Measurements from ENCODE around the gene RAB10. TPM values are rescaled to one million over a fixed set of nuclear protein-coding genes. Genes with fewer than 3 reads are reported as not detected.
A peak's percentile ranks its signal among the peaks of the same experiment; 100 is the strongest.

Gene RAB10
- total RNA-seq, 1 experiment from 2014 or later = 67.9 TPM

GRCh38 chr2:26035090-26035743 lies 1.3 kb downstream of the RAB10 start:
- no peaks in the 10 kb centered on the region for H3K9me2 ChIP-seq (replicated peaks; ENCODE audit: insufficient read depth, low read length)
- H3K9me3 ChIP-seq (ENCODE audit: low read length) = no peaks in the 10 kb centered on the region
- H4K20me1 ChIP-seq (ENCODE audit: insufficient read depth, low read depth, low read length) = peaks cover 38% of the 10 kb centered on the region
- H3K9ac ChIP-seq (ENCODE audit: low read length) = peak overlapping the region; percentile 92
- peak overlapping the region; percentile 90 for H3K4me3 ChIP-seq (ENCODE audit: low read length)
- H3K4me2 ChIP-seq (ENCODE audit: low read depth, low read length, poor library complexity, severe bottlenecking) = peak overlapping the region; percentile 94
- H3K4me1 ChIP-seq (ENCODE audit: low read length) = peaks cover 33% of the 10 kb centered on the region
- H2AFZ ChIP-seq (ENCODE audit: low read length) = no peak overlapping the region
- H3K79me2 ChIP-seq (ENCODE audit: low read length) = peaks cover 63% of the 10 kb centered on the region
- peak; percentile 58 for DNase-seq
- no peaks in the 10 kb centered on the region for H3K27me3 ChIP-seq (ENCODE audit: low read length)
- peaks cover 12% of the 10 kb centered on the region for H3K36me3 ChIP-seq (ENCODE audit: insufficient read depth, low read length)
- 0 out of 2 replicates have a peak overlapping the region, but pooled peaks have one; percentile 67 for H3K27ac ChIP-seq (ENCODE audit: low read length)

GRCh38 chr2:26039603-26040323 lies 5.9 kb downstream of the RAB10 start:
- H3K79me2 ChIP-seq (ENCODE audit: low read length) = peaks cover 100% of the 10 kb centered on the region
- no peaks in the 10 kb centered on the region for H3K9me3 ChIP-seq (ENCODE audit: low read length)
- H3K4me2 ChIP-seq (ENCODE audit: low read depth, low read length, poor library complexity, severe bottlenecking) = no peak overlapping the region
- H3K36me3 ChIP-seq (ENCODE audit: insufficient read depth, low read length) = peaks cover 14% of the 10 kb centered on the region
- H3K9me2 ChIP-seq (replicated peaks; ENCODE audit: insufficient read depth, low read length) = no peaks in the 10 kb centered on the region
- peaks cover 57% of the 10 kb centered on the region for H4K20me1 ChIP-seq (ENCODE audit: insufficient read depth, low read depth, low read length)
- H3K4me3 ChIP-seq (ENCODE audit: low read length) = no peak overlapping the region
- H3K4me1 ChIP-seq (ENCODE audit: low read length) = peaks cover 16% of the 10 kb centered on the region
- DNase-seq = peak; percentile 11
- no peak overlapping the region for H2AFZ ChIP-seq (ENCODE audit: low read length)
- H3K9ac ChIP-seq (ENCODE audit: low read length) = no peak overlapping the region
- no peaks in the 10 kb centered on the region for H3K27me3 ChIP-seq (ENCODE audit: low read length)
- H3K27ac ChIP-seq (ENCODE audit: low read length) = no peak overlapping the region

GRCh38 chr2:26043109-26043508 lies 9.2 kb downstream of the RAB10 start:
- Histone ChIP-seq H3K4me2 (ENCODE audit: low read depth, low read length, poor library complexity, severe bottlenecking) (no peak overlapping the region), H3K36me3 (ENCODE audit: insufficient read depth, low read length) (peaks cover 11% of the 10 kb centered on the region), H3K79me2 (ENCODE audit: low read length) (peaks cover 100% of the 10 kb centered on the region), H3K9me2 (replicated peaks; ENCODE audit: insufficient read depth, low read length) (no peaks in the 10 kb centered on the region), H3K9me3 (ENCODE audit: low read length) (no peaks in the 10 kb centered on the region), H2AFZ (ENCODE audit: low read length) (no peak overlapping the region), H3K4me1 (ENCODE audit: low read length) (peaks cover 3% of the 10 kb centered on the region), H3K4me3 (ENCODE audit: low read length) (no peak overlapping the region), H3K27me3 (ENCODE audit: low read length) (no peaks in the 10 kb centered on the region), H3K27ac (ENCODE audit: low read length) (no peak overlapping the region), H4K20me1 (ENCODE audit: insufficient read depth, low read depth, low read length) (peaks cover 44% of the 10 kb centered on the region), H3K9ac (ENCODE audit: low read length) (no peak overlapping the region)
- no peak for DNase-seq

GRCh38 chr2:26043862-26044696 lies 10.2 kb downstream of the RAB10 start:
- no peak overlapping the region for H3K4me3 ChIP-seq (ENCODE audit: low read length)
- H2AFZ ChIP-seq (ENCODE audit: low read length) = no peak overlapping the region
- H3K79me2 ChIP-seq (ENCODE audit: low read length) = peaks cover 100% of the 10 kb centered on the region
- DNase-seq = no peak
- peaks cover 11% of the 10 kb centered on the region for H3K36me3 ChIP-seq (ENCODE audit: insufficient read depth, low read length)
- no peaks in the 10 kb centered on the region for H3K9me2 ChIP-seq (replicated peaks; ENCODE audit: insufficient read depth, low read length)
- no peaks in the 10 kb centered on the region for H3K27me3 ChIP-seq (ENCODE audit: low read length)
- H3K4me2 ChIP-seq (ENCODE audit: low read depth, low read length, poor library complexity, severe bottlenecking) = no peak overlapping the region
- peaks cover 5% of the 10 kb centered on the region for H3K4me1 ChIP-seq (ENCODE audit: low read length)
- peaks cover 53% of the 10 kb centered on the region for H4K20me1 ChIP-seq (ENCODE audit: insufficient read depth, low read depth, low read length)
- no peak overlapping the region for H3K27ac ChIP-seq (ENCODE audit: low read length)
- H3K9ac ChIP-seq (ENCODE audit: low read length) = no peak overlapping the region
- no peaks in the 10 kb centered on the region for H3K9me3 ChIP-seq (ENCODE audit: low read length)

- H3K9me3 ChIP-seq (ENCODE audit: low read length) = no peaks in the 10 kb centered on the region
- H2AFZ ChIP-seq (ENCODE audit: low read length) = no peak overlapping the region
- H3K4me3 ChIP-seq (ENCODE audit: low read length) = no peak overlapping the region
- peaks cover 12% of the 10 kb centered on the region for H3K4me1 ChIP-seq (ENCODE audit: low read length)
- H3K9ac ChIP-seq (ENCODE audit: low read length) = no peak overlapping the region
- H3K9me2 ChIP-seq (replicated peaks; ENCODE audit: insufficient read depth, low read length) = no peaks in the 10 kb centered on the region
- DNase-seq = no peak
- no peaks in the 10 kb centered on the region for H3K27me3 ChIP-seq (ENCODE audit: low read length)
- no peak overlapping the region for H3K27ac ChIP-seq (ENCODE audit: low read length)
- H3K79me2 ChIP-seq (ENCODE audit: low read length) = peaks cover 100% of the 10 kb centered on the region
- no peak overlapping the region for H3K4me2 ChIP-seq (ENCODE audit: low read depth, low read length, poor library complexity, severe bottlenecking)
- H3K36me3 ChIP-seq (ENCODE audit: insufficient read depth, low read length) = 0 out of 2 replicates have a peak, but pooled peaks cover 4% of the 10 kb centered on the region
- peaks cover 43% of the 10 kb centered on the region for H4K20me1 ChIP-seq (ENCODE audit: insufficient read depth, low read depth, low read length)
Measured at GRCh38 chr2:26048791-26049190, 14.9 kb downstream of the RAB10 start.

- no peaks in the 10 kb centered on the region for H3K9me3 ChIP-seq (ENCODE audit: low read length)
- H3K36me3 ChIP-seq (ENCODE audit: insufficient read depth, low read length) = 0 out of 2 replicates have a peak, but pooled peaks cover 4% of the 10 kb centered on the region
- H3K9me2 ChIP-seq (replicated peaks; ENCODE audit: insufficient read depth, low read length) = no peaks in the 10 kb centered on the region
- peaks cover 100% of the 10 kb centered on the region for H3K79me2 ChIP-seq (ENCODE audit: low read length)
- no peaks in the 10 kb centered on the region for H3K27me3 ChIP-seq (ENCODE audit: low read length)
- H3K9ac ChIP-seq (ENCODE audit: low read length) = no peak overlapping the region
- no peak overlapping the region for H2AFZ ChIP-seq (ENCODE audit: low read length)
- peaks cover 36% of the 10 kb centered on the region for H4K20me1 ChIP-seq (ENCODE audit: insufficient read depth, low read depth, low read length)
- DNase-seq = peak; percentile 31
- no peak overlapping the region for H3K27ac ChIP-seq (ENCODE audit: low read length)
- peaks cover 12% of the 10 kb centered on the region for H3K4me1 ChIP-seq (ENCODE audit: low read length)
- no peak overlapping the region for H3K4me3 ChIP-seq (ENCODE audit: low read length)
- H3K4me2 ChIP-seq (ENCODE audit: low read depth, low read length, poor library complexity, severe bottlenecking) = no peak overlapping the region
Measured at GRCh38 chr2:26049641-26050040, 15.8 kb downstream of the RAB10 start.

- H3K27ac ChIP-seq (ENCODE audit: low read length) = no peak overlapping the region
- no peak overlapping the region for H3K4me3 ChIP-seq (ENCODE audit: low read length)
- peaks cover 100% of the 10 kb centered on the region for H3K79me2 ChIP-seq (ENCODE audit: low read length)
- no peaks in the 10 kb centered on the region for H3K27me3 ChIP-seq (ENCODE audit: low read length)
- no peaks in the 10 kb centered on the region for H3K9me3 ChIP-seq (ENCODE audit: low read length)
- no peaks in the 10 kb centered on the region for H3K36me3 ChIP-seq (ENCODE audit: insufficient read depth, low read length)
- peaks cover 34% of the 10 kb centered on the region for H4K20me1 ChIP-seq (ENCODE audit: insufficient read depth, low read depth, low read length)
- H3K9ac ChIP-seq (ENCODE audit: low read length) = no peak overlapping the region
- DNase-seq = peak; percentile 44
- H2AFZ ChIP-seq (ENCODE audit: low read length) = no peak overlapping the region
- H3K9me2 ChIP-seq (replicated peaks; ENCODE audit: insufficient read depth, low read length) = no peaks in the 10 kb centered on the region
- peaks cover 12% of the 10 kb centered on the region for H3K4me1 ChIP-seq (ENCODE audit: low read length)
- H3K4me2 ChIP-seq (ENCODE audit: low read depth, low read length, poor library complexity, severe bottlenecking) = no peak overlapping the region
Measured at GRCh38 chr2:26052740-26053139, 18.9 kb downstream of the RAB10 start.
